ENCODE results near the gene CFAP74. TPM values are rescaled to one million over a fixed set of nuclear protein-coding genes. Genes with fewer than 3 reads are reported as not detected.
A peak's percentile ranks its signal among the peaks of the same experiment; 100 is the strongest.

CFAP74 gene
- polyA plus RNA-seq, 2 of the 4 experiments (the other 2 are of a cell fraction), result 0.03 to 0.04 TPM

GRCh38 chr1:1910651-1911331, 92.8 kb downstream of the CFAP74 start:
- ATAC-seq (no peak), FAIRE-seq (no peak), DNase-seq (ENCODE audit: low read depth in 1 of 2, low spot score in 1 of 2) (no peak)
- no peak overlapping the region for H3K27ac ChIP-seq
- H3K4me2 ChIP-seq, result no peak overlapping the region
- WGBS (ENCODE audit: missing lambda C conversion rate), result 92% methylated on average over 13 of the region's 22 CpGs
- TF ChIP-seq ZSCAN20 (CRISPR knock-in tag; IDR thresholded peaks at IDR 0.05) (no peak), FOSL2 (IDR thresholded peaks at IDR 0.05) (no peak), FOSL2 (CRISPR knock-in tag; IDR thresholded peaks at IDR 0.05) (no peak), HOXB13 (CRISPR knock-in tag; IDR thresholded peaks at IDR 0.05; ENCODE audit: low read depth) (no peak)
- TF ChIP-seq, protein P1, sequence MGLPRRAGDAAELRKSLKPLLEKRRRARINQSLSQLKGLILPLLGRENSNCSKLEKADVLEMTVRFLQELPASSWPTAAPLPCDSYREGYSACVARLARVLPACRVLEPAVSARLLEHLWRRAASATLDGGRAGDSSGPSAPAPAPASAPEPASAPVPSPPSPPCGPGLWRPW (IDR thresholded peaks at IDR 0.05), result no peak
- no peaks in the 10 kb centered on the region for H3K9me3 ChIP-seq
- CTCF ChIA-PET, result interaction anchor here (0.6 to 5.4 kb wide), 6 partner anchors 10 to 134 kb away, joined by 3 to 30 read pairs (median 6); no protein-coding TSS in a partner anchor
- no peak overlapping the region for H3K4me3 ChIP-seq
- H3K4me1 ChIP-seq, result peaks cover 25% of the 10 kb centered on the region
- POLR2A ChIA-PET, result no interaction called here

- FAIRE-seq, result no peak
- CTCF ChIA-PET, result interaction anchor here (1.0 to 5.4 kb wide), 7 partner anchors 11 to 134 kb away, joined by 3 to 40 read pairs (median 5); no protein-coding TSS in a partner anchor
- POLR2A ChIA-PET, result no interaction called here
- no peak overlapping the region; the same call in 2 of the 3 replicates for H3K4me3 ChIP-seq
- no peak for DNase-seq (ENCODE audit: low read depth in 1 of 2, low spot score in 1 of 2)
- no peak for ATAC-seq
- H3K27ac ChIP-seq, result peak overlapping the region; percentile 70 to 83; a peak in 4 of 6 replicates
- TF ChIP-seq RCOR1 (IDR thresholded peaks at IDR 0.05; ENCODE audit: low read depth, low read length) (no peak), TP53 (CRISPR knock-in tag; IDR thresholded peaks at IDR 0.05) (no peak), MAFK (IDR thresholded peaks at IDR 0.05; ENCODE audit: partially characterized antibody) (no peak), HOXA7 (CRISPR knock-in tag; IDR thresholded peaks at IDR 0.05) (no peak), JUNB (IDR thresholded peaks at IDR 0.05) (no peak), POLR2AphosphoS2 (conservative IDR thresholded peaks at IDR 0.05; ENCODE audit: low read length) (no peak), PBX3 (IDR thresholded peaks at IDR 0.05) (no peak), SREBF2 (IDR thresholded peaks at IDR 0.05) (no peak), ZC3H11A (IDR thresholded peaks at IDR 0.05) (no peak)
- WGBS (ENCODE audit: missing lambda C conversion rate), result 88% methylated on average over 6 of the region's 6 CpGs
- peak overlapping the region; percentile 74 for H3K4me2 ChIP-seq
- H3K4me1 ChIP-seq, result peaks cover 25% of the 10 kb centered on the region
- H3K9me3 ChIP-seq, result no peaks in the 10 kb centered on the region
Observed at GRCh38 chr1:1910033-1910465, 93.5 kb downstream of the CFAP74 start.

DNA sequence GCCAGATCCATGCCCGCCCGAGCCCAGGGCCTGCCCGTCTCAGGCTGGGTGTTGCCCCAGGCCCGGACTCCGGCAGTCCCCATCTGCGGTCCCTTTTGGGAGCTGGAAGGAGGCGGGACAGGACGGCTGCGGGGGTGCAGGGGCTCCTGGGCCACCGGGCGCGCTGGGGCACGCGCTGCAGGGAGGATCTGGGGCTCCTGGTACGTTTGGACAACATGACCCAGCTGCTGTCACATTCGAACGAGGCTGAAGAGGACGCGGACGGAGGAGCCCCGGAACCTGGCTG, 95.1 kb downstream of the CFAP74 start:
- DNase-seq (ENCODE audit: low read depth in 1 of 2, low spot score in 1 of 2) (peak in 1 of 2 experiments; percentile 44), FAIRE-seq (no peak), ATAC-seq (peak; percentile 18 to 36)
- Histone ChIP-seq H3K4me1 (peaks cover 25% of the 10 kb centered on the region), H3K4me2 (peak overlapping the region; percentile 87), H3K27ac (peak overlapping the region; percentile 91 to 92), H3K4me3 (peak overlapping the region; percentile 73), H3K9me3 (no peaks in the 10 kb centered on the region)
- POLR2A ChIA-PET, result interaction anchor here (0.6 to 1.1 kb wide), 8 partner anchors 8 to 893 kb away, joined by 3 to 8 read pairs (median 6); partner anchors contain the start of gene TMEM52
- CTCF ChIA-PET, result interaction anchor here (0.5 to 5.4 kb wide), 11 partner anchors 10 to 142 kb away, joined by 3 to 40 read pairs (median 6); no protein-coding TSS in a partner anchor
- TF ChIP-seq PBX3 (IDR thresholded peaks at IDR 0.05) (no peak), CHD2 (IDR thresholded peaks at IDR 0.05; ENCODE audit: low read length, partially characterized antibody) (no peak), CBX8 (IDR thresholded peaks at IDR 0.05) (no peak), PHF8 (IDR thresholded peaks at IDR 0.05; ENCODE audit: borderline replicate concordance, low read depth) (no peak), POLR2AphosphoS2 (conservative IDR thresholded peaks at IDR 0.05; ENCODE audit: low read length) (no peak), CBX2 (IDR thresholded peaks at IDR 0.05; ENCODE audit: borderline replicate concordance, low read depth) (no peak), HMGXB4 (CRISPR knock-in tag; IDR thresholded peaks at IDR 0.05; ENCODE audit: borderline replicate concordance) (no peak), MAFK (IDR thresholded peaks at IDR 0.05; ENCODE audit: partially characterized antibody) (no peak), NPAS2 (CRISPR knock-in tag; IDR thresholded peaks at IDR 0.05; ENCODE audit: borderline replicate concordance) (no peak), KDM5A (IDR thresholded peaks at IDR 0.05) (no peak), ESRRA (IDR thresholded peaks at IDR 0.05; ENCODE audit: borderline replicate concordance, low read length) (no peak), ATOH8 (CRISPR knock-in tag; IDR thresholded peaks at IDR 0.05; ENCODE audit: low read depth) (no peak), EHMT2 (IDR thresholded peaks at IDR 0.05; ENCODE audit: low read depth) (no peak), JUN (IDR thresholded peaks at IDR 0.05) (no peak), RAD21 (conservative IDR thresholded peaks at IDR 0.05 in 1 of 2, IDR thresholded peaks at IDR 0.05 in 1 of 2) (no peak), RNF2 (IDR thresholded peaks at IDR 0.05; ENCODE audit: borderline replicate concordance, low read depth) (no peak), RFX5 (IDR thresholded peaks at IDR 0.05) (no peak)
- 21% methylated on average over 7 of the region's 21 CpGs for WGBS (ENCODE audit: missing lambda C conversion rate)
